ENCODE data around the gene GRIPAP1. TPM values are rescaled to one million over a fixed set of nuclear protein-coding genes. Genes with fewer than 3 reads are reported as not detected.

Gene GRIPAP1, protein sequence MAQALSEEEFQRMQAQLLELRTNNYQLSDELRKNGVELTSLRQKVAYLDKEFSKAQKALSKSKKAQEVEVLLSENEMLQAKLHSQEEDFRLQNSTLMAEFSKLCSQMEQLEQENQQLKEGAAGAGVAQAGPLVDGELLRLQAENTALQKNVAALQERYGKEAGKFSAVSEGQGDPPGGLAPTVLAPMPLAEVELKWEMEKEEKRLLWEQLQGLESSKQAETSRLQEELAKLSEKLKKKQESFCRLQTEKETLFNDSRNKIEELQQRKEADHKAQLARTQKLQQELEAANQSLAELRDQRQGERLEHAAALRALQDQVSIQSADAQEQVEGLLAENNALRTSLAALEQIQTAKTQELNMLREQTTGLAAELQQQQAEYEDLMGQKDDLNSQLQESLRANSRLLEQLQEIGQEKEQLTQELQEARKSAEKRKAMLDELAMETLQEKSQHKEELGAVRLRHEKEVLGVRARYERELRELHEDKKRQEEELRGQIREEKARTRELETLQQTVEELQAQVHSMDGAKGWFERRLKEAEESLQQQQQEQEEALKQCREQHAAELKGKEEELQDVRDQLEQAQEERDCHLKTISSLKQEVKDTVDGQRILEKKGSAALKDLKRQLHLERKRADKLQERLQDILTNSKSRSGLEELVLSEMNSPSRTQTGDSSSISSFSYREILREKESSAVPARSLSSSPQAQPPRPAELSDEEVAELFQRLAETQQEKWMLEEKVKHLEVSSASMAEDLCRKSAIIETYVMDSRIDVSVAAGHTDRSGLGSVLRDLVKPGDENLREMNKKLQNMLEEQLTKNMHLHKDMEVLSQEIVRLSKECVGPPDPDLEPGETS
- total RNA-seq, result 29.9 TPM

GRCh38 chrX:49002091-49002935 is at the start of gene GRIPAP1:
GRIPAP1 (minus strand) TSS chrX:49002264; CDS start chrX:49002229, 35 bp downstream.
- DNase-seq, result peak; percentile 74

- DNase-seq, result no peak
Observed at GRCh38 chrX:49043987-49044281, 41.9 kb upstream of the GRIPAP1 start.

DNA sequence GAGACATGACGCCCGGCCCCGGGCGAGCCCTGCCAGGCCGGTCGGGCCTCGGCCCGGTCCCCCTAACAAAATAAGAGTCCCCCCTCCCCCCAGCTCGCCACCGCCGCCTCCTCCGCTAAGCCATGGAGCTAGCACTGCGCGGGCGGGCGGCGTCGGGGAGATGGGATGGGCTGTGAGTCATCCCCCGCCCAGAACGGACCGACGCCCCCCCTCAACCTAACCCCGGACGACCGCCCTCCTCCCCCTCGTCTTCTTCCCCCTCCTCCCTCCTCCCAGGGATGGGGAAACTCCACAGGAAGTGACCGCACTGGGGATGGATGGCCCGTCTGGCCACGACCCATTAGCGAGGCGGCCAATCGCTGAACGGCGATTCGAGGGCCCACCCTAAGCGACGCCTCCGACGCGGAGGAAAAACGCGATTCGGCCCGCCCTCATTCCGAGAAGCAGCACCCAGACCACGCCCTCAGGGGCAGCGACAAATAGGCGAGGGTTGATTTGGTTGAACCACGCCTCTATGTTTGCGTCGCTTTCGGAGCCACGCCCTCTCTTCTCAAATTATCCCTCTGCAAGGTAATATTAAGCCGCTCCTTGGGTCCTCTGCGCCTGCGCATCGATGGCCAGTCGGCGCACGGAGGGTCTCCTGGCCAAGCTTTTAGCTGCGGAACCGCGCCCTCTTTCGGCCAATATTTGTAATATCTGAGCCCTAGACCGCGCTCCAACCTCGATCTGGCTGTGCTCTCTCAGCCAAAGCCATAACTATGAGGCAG is 41.3 kb upstream of the GRIPAP1 start, which contains the start of gene TFE3:
Gene TFE3, minus strand, starts transcription at position 138 of the 767 bp plus-strand sequence. Its CDS starts 131 bp downstream, at position 7.
- DNase-seq, result peak; percentile 93

- DNase-seq, result peak; percentile 27
Observed at GRCh38 chrX:49042581-49043219, 40.6 kb upstream of the GRIPAP1 start.

DNA sequence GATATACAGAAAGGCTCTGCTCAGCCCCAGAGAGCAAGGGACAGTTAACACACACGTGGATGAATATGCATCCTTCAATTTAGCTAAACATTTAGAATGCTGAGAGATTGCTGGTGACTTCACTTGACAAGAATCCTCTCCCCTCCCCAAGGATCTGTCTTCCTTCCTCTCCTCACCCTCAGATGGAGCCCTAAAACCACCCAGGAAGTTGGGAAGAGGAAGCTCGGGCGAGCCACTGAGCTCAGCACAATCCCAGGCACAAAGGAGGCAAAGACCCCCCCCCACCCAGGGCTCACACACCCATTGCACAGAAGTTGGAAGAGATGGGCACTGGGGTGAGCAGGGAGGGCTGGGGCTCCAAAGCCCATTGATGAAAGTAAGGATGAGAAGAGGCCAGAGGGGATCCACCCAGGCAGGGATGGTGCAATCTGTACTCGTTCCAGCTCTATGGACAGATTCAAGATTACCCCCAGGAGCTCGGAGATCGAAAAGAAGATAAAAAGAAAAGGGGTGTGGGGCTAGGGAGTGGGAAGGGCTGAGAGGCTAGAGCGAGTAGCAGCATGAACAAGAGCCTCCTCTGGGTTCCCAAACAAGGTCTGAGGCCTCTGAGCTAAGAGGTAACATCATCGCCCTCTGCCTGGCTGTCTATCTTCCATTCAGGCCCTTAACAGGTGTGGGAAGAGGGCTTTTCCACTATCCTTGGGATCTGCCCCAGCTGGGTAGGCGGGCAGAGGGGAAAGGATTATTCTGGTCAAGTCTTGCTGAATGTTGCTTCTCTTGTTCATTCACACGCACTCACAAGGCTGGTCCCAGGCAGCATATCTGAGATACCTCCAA is 39.9 kb upstream of the GRIPAP1 start:
- no peak for DNase-seq

DNA sequence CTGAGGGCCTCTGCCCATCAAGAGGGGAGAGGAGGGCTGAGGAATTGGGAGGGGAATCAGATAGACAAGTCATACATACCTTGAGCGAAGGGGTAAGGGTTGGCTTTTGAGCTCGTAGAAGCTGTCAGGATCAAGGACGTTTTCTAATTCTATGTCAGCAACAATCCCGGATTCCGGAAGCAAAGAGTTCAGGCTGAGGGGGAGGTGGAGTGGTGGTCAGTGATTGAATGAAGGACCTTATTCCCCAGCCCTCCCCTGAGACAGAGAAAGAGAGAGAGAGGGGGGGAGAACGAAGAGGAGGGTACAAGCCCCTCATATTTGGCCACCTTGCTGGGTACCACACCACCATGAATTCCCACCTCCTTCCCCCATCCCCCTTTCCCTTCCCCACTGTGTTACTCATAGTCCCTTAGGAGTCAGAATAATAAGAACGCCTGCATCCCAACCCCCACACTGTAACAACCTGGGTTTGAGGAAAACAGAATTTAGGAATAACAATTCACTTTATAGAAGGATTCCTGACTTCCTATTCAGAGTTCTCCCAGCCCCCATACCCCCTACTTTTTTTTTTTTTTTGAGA is 38.4 kb upstream of the GRIPAP1 start:
- no peak for DNase-seq

DNA sequence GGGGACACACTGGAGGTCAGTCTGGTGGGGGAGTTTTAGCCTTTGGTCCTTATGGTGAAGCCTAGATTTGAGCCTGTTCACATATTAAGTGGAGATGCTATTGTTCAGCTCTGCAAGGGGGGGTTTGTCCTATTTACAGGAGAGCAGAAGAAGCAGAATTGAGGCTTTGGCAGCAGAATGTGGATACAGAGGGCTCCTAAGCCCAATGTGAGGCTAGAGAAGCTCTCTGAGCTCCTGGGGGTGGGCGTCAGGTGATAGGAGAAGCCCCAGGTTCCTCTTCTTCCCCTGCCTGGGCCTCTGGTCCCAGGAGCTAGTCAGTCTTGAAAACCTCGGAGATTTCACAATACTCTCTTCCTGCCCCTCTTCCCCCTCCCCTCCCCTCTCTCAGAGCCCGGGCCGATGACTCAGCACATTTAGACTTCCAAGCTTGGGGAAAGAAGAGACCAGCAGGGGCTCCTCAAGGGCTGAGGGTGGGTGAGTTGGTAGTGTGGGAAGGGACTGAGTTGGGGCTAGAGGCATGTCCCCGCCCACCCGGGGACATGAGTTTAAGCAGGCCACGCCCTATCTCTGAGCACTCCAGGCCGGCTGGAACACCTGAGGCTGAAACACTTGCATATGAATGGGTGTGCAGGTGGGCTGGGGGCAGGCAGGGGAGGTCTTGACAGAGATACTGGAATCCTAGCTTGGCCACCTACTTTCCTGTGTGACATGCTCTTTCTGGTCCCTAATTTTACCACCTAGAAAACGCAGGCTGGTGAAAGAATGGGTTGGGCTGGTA is 37.7 kb upstream of the GRIPAP1 start:
- peak; percentile 25 for DNase-seq

GRCh38 chrX:49037883-49038475 is 35.9 kb upstream of the GRIPAP1 start:
- no peak for DNase-seq

DNA sequence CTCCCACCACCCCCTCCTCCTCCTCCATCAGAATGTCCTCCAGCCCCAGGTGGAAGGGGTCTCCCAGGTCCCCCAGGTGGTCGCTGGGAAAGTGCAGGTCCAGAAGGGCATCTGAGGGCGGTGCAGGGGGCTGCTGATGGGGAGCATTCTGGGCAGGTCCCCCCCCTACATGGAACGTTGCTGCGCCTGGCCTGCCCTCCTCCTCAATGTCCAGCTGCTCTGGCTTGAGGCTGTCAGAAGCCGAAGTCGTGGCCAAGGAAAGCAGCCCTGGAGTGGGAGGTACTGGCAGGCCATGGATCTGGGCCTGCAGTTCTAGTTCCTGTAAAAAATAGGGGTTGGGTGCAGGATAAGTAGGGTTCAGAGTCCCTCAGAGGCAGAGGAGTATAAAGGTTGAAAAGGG is 28.2 kb upstream of the GRIPAP1 start:
- DNase-seq, result no peak

DNA sequence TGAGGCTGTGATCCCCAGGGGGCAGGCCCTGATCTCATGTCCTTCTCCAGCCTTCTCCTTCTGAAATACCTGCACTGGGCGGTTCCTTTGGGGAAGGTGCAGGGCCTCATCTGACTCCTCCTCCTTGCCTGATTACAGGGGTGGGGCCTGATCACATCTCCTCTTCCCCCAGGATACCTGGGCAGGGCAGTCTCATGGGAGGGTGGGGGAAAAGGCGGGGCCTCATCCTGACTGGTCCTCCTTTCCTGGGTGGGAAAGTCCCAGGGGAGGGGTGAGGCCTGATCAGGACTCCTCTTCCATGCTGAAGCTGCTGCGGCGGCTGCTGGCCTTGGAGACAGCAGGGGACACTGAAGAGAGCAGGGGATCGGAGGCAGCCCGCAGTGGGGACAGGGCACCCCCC is 27.8 kb upstream of the GRIPAP1 start:
- DNase-seq, result no peak

DNA sequence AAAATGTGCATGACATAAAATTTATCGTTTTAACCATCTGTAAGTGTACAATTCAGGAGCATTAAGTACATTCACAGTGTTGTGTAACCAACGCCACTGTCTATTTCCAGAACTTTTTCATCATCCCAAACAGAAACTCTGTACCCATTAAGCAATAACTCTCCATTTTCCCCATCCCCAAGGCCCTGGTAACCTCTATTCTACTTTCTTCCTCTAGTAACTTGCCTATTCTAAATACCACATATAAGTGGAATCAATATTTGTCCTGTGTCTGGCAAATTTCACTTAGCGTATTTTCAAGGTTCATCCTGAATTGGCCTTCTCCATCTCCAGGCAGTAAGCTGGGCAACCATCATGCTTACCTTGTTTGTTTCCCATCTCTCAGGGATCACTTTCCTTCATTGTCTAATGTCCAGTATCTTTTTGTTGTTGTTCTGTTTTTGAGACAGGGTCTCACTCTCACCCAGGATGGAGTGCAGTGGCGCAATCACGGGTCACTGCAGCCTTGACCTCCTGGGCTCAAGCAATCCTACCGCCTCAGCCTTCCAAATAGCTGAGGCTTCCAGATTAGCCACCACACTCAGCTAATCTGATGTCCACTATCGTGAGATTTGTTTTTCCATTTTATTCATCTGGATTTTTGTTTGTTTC is 17.7 kb upstream of the GRIPAP1 start:
- no peak for DNase-seq

GRCh38 chrX:49019050-49019449 is 17.0 kb upstream of the GRIPAP1 start:
- no peak for DNase-seq

DNA sequence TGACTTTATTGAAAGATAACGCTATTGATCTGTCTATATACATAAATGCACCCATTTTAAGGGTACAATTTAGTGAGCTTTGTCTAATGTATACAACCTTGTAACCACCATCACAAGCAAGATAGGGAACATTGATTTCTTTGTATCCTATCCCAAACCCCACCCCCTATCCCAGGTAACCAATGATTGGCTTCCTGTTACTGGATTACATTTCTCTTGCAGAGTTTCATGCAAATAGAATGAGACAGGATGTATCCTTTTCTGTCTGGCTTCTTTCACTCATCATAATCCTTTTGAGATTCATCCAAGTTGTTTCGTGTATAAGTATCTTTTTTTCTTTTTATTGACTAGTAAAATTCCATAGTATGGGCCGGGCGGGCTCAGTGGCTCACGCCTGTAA is 1.6 kb upstream of the GRIPAP1 start:
- no peak for DNase-seq

DNA sequence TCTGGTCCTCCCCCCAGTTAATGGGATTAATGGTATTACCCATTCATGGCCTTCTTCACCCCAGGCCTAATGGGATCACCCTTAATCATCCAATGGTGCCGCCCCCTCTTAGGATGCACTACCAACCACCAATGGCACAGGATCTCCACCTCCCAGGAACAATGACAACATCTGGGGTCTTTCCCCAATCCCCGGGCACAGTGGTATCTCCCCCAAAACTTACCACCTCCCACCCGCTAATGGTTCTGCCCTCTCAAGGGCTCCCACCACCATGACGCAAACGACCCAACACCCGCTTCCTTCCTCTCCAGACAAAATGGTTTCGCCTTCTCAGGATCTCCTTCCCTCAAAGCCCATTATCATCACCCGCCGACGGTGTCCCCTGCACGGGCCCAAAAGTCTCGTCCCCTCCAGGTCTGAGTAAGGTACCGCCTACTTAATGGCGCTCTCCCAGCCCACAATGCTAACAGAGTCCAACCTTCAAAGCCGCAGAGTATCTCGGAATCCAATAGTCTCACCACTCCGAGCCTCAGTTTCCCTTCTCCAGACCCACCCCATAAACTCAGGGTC is 458 bp downstream of the GRIPAP1 start:
- DNase-seq, result no peak

- DNase-seq, result no peak
Observed at GRCh38 chrX:49000636-49001035, 1.4 kb downstream of the GRIPAP1 start.

DNA sequence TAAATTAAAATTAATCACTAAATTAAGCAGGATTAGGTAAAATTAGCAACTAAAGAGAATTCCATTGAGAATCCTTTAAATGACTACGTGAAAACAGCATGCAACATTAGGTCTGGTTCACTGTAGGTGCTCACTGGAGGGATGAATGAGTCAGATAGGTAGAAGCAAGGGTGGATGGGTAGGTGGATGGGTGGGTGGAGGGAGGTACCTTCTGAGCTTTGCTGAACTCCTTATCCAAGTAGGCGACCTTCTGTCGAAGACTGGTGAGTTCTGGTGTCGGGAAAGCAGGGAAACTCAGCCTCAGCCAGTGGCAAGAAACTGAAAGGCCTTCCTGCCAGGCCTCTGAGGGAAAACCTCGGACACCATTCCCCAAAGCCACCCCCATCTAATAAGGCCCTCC is 3.0 kb downstream of the GRIPAP1 start:
- DNase-seq, result no peak

DNA sequence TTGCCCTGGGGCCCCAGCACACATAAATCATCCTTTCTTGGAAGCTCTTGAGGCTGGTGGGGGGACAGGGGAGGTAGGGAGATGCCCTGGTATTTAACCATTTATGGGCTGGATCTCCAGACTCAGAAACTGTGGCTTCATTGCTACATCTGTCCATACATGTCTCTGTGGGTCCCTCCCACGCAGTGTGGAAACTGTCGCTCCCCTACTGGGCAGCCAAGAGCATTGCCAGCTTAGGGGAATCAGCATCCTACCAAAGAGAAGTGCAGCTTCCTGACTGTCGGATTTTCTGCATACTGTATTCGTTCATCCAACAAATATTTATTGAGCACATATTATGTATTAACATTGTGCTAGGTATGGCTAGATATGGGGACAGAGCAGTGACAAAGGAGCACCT is 3.7 kb downstream of the GRIPAP1 start:
- no peak for DNase-seq

DNA sequence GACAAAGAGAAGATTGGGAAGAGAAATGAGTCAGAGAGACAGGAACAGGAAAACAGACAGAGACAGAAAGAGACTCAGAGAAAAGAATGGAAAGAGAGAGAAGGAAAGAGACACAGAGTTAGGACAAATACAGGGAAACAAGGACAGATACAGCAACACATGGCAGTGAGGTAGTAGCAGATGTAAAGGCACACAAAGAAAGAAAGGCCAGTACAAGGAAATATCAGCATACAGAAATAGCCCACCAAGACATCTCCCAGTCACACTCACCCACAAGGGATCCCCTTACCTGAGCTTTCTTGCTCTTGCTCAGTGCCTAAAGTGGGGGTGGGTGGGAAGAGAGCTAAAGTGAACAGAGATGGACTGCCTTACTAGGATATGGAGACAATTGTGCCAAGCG is 4.2 kb downstream of the GRIPAP1 start:
- no peak for DNase-seq

All from occipital lobe (tissue), 2 donors.